Muscle layer of duodenum (tissue), 2 donors: Measurements from ENCODE around the gene TMEM243.
"Not testable (repeated sequence)": the region's sequence is repeated elsewhere in the genome, so short reads cannot be mapped to it uniquely, and the experiment has no call there.

Source experiments
- H3K27ac ChIP-seq: one replicate; pipeline ENCODE4 v1.7.0; 2013; ENCODE audit warnings: mild to moderate bottlenecking, low read length
- H3K27me3 ChIP-seq: one replicate; pipeline ENCODE4 v1.7.0; 2013; ENCODE audit warnings: low read depth, mild to moderate bottlenecking, control low read depth, low read length
- H3K36me3 ChIP-seq, 2 donors: one replicate each; pipeline ENCODE4 v1.7.0; 2013; ENCODE audit warnings: low read length in 2 of 2, control low read depth in 1 of 2, mild to moderate bottlenecking in 1 of 2; ENCODE audit not compliant: insufficient read depth in 2 of 2, control insufficient read depth in 1 of 2
- H3K4me1 ChIP-seq, 2 donors: one replicate each; pipeline ENCODE4 v1.7.0; 2013; ENCODE audit warnings: low read length in 2 of 2, mild to moderate bottlenecking in 2 of 2, control low read depth in 1 of 2, moderate library complexity in 1 of 2; ENCODE audit not compliant: insufficient read depth in 2 of 2, control insufficient read depth in 1 of 2
- H3K4me3 ChIP-seq, 2 donors: one replicate each; pipeline ENCODE4 v1.7.0; 2013; ENCODE audit warnings: low read length in 2 of 2, low read depth in 1 of 2, mild to moderate bottlenecking in 1 of 2
- H3K9me3 ChIP-seq, 2 donors: one replicate each; pipeline ENCODE4 v1.7.0; 2013; ENCODE audit warnings: low read length in 2 of 2, control low read depth in 1 of 2, mild to moderate bottlenecking in 1 of 2; ENCODE audit not compliant: control insufficient read depth in 1 of 2
- donor health status: healthy.

The TMEM243 gene, protein sequence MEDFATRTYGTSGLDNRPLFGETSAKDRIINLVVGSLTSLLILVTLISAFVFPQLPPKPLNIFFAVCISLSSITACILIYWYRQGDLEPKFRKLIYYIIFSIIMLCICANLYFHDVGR

GRCh38 chr7:87219545-87220025 is at the start of gene TMEM243:
Gene TMEM243 (minus strand): TSS chr7:87219732. CDS start chr7:87219503, 229 bp downstream.
- H3K9me3 ChIP-seq, result no peaks in the 10 kb centered on the region
- H3K4me1 ChIP-seq, result peaks cover 6 to 19% of the 10 kb centered on the region in 2 donors
- H3K36me3 ChIP-seq, result no peaks in the 10 kb centered on the region
- peak within 1 kb of the TSS; percentile 90 to 95 for H3K4me3 ChIP-seq
- H3K27me3 ChIP-seq, result no peaks in the 10 kb centered on the region
- peak within 1 kb of the TSS; percentile 87 for H3K27ac ChIP-seq

GRCh38 chr7:87267239-87267900 is 47.8 kb upstream of the TMEM243 start:
- no peaks in the 10 kb centered on the region for H3K4me1 ChIP-seq
- H3K9me3 ChIP-seq, result no peaks in the 10 kb centered on the region
- H3K27ac ChIP-seq, result no peak overlapping the region
- no peak overlapping the region for H3K4me3 ChIP-seq
- no peaks in the 10 kb centered on the region for H3K27me3 ChIP-seq
- H3K36me3 ChIP-seq, result no peaks in the 10 kb centered on the region

DNA sequence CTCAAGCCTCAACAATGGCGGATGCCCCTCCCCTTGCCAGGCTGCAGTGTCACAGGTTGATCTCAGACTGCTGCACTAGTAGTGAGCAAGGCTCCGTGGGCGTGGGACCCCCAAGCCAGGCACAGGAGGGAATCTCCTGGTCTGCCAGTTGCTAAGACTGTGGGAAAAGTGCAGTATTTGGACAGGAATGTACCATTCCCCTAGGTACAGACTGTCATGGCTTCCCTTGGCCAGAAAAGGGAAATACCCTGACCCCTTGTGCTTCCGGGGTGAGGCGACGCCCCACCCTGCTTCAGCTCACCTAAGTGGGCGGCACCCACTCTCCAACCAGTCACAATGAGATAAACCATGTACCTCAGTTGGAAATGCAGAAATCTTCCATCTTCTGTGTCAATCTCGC is 44.0 kb upstream of the TMEM243 start:
- H3K27ac ChIP-seq, result no peak overlapping the region
- H3K4me1 ChIP-seq, result no peaks in the 10 kb centered on the region
- H3K9me3 ChIP-seq, result no peaks in the 10 kb centered on the region
- H3K27me3 ChIP-seq, result no peaks in the 10 kb centered on the region
- no peaks in the 10 kb centered on the region for H3K36me3 ChIP-seq
- no peak overlapping the region for H3K4me3 ChIP-seq

DNA sequence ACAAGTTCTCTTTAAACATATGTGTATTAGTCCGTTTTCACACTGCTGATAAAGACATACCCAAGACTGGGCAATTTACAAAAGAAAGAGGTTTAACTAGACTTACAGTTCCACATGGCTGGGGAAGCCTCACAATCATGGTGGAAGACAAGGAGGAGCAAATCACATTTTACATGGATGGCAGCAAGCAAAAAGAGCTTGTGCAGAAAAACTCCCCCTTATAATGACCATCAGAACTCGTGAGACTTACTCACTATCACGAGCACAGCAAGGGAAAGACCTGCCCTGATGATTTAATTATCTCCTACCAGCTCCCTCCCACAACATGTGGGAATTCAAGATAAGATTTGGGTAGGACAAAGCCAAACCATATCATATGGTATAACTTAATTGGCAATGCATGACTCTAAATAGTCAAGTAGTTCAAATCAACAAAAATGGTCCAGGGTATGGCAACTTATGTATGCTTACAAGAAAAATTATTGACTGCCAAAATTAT is 34.1 kb upstream of the TMEM243 start:
- Histone ChIP-seq H3K27ac (no peak overlapping the region), H3K9me3 (no peaks in the 10 kb centered on the region), H3K36me3 (no peaks in the 10 kb centered on the region), H3K4me3 (no peak overlapping the region), H3K4me1 (no peaks in the 10 kb centered on the region), H3K27me3 (no peaks in the 10 kb centered on the region)

- not testable (repeated sequence) for H3K36me3 ChIP-seq, H3K27me3 ChIP-seq, H3K27ac ChIP-seq, H3K4me1 ChIP-seq, H3K9me3 ChIP-seq, H3K4me3 ChIP-seq
These were observed 26.1 kb upstream of the TMEM243 start for GRCh38 chr7:87245671-87246070.

DNA sequence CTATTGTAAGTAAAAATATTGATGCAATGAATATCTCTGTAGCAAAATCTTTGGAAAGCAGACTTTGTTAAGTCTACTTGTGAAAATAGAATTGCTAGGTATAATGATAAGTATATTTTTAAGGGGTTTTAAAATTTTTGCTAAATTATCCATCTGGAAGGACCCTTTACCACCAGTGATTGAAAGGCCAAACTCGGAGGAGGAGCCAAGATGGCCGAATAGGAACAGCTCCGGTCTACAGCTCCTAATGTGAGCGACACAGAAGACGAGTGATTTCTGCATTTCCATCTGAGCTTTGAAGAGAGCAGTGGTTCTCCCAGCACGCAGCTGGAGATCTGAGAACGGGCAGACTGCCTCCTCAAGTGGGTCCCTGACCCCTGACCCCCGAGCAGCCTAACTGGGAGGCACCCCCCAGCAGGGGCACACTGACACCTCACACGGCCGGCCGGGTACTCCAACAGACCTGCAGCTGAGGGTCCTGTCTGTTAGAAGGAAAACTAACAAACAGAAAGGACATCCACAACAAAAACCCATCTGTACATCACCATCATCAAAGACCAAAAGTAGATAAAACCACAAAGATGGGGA is 19.0 kb upstream of the TMEM243 start:
- not testable (repeated sequence) for H3K27ac ChIP-seq, H3K9me3 ChIP-seq, H3K27me3 ChIP-seq, H3K36me3 ChIP-seq, H3K4me1 ChIP-seq, H3K4me3 ChIP-seq

GRCh38 chr7:87234949-87235348 is 15.4 kb upstream of the TMEM243 start:
- H3K9me3 ChIP-seq, result no peaks in the 10 kb centered on the region
- no peak overlapping the region for H3K27ac ChIP-seq
- H3K36me3 ChIP-seq, result no peaks in the 10 kb centered on the region

GRCh38 chr7:87231711-87232110 is 12.2 kb upstream of the TMEM243 start:
- Histone ChIP-seq H3K36me3 (no peaks in the 10 kb centered on the region), H3K4me3 (no peak overlapping the region), H3K4me1 (peaks cover 0 to 5% of the 10 kb centered on the region in 2 donors), H3K9me3 (no peaks in the 10 kb centered on the region), H3K27me3 (no peaks in the 10 kb centered on the region), H3K27ac (no peak overlapping the region)

More at GRCh38 chr7:87234949-87235348, 15.4 kb upstream of the TMEM243 start:
- H3K4me3 ChIP-seq, result no peak overlapping the region
- no peaks in the 10 kb centered on the region for H3K27me3 ChIP-seq
- H3K4me1 ChIP-seq, result peaks cover 0 to 5% of the 10 kb centered on the region in 2 donors

DNA sequence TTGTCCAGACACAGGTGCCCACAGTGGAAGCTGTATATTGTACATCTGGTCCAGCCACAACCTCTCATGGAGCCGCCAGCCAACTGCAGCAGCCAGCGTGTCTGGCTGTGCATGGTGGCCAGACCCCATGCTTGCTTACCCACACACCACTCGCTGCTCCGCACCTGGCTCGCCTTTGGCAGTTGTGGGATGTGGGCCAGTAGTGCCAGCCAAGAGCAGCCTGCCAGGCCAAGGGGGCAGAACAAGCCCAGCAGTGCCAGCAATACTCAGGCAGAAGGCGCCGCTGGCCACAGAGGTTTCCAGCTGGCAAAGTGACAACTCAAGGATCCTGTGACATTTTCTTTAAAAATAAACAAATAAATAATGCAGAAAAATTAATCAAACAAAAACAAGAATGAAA is 11.7 kb upstream of the TMEM243 start:
- H3K9me3 ChIP-seq, result no peaks in the 10 kb centered on the region
- no peaks in the 10 kb centered on the region for H3K27me3 ChIP-seq
- no peak overlapping the region for H3K4me3 ChIP-seq
- peaks cover 0 to 5% of the 10 kb centered on the region in 2 donors for H3K4me1 ChIP-seq
- no peaks in the 10 kb centered on the region for H3K36me3 ChIP-seq
- H3K27ac ChIP-seq, result no peak overlapping the region

GRCh38 chr7:87226495-87226894 is 7.0 kb upstream of the TMEM243 start:
- Histone ChIP-seq H3K4me3 (no peak overlapping the region), H3K36me3 (no peaks in the 10 kb centered on the region), H3K27me3 (no peaks in the 10 kb centered on the region), H3K4me1 (peaks cover 0 to 4% of the 10 kb centered on the region in 2 donors), H3K9me3 (no peaks in the 10 kb centered on the region), H3K27ac (no peak overlapping the region)

DNA sequence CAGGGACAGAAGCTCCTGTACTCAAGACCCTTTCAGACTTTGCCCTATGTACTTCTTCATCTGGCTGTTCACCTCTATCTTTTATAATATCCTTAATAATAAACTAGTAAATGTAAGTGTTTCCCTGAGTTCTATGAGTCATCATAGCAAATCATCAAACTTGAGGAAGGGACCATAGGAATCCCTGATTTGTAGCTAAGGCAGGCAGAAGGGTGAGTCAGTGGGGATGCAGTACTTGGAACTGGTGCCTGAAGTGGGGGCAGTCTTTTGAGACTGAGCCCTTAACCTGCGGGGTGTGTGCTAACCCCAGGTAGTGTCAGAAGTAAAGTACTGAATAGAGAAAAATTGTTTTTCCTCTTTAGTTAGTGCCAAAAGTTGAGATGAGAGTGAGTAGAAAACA is 6.2 kb upstream of the TMEM243 start:
- H3K27me3 ChIP-seq, result no peaks in the 10 kb centered on the region
- H3K36me3 ChIP-seq, result no peaks in the 10 kb centered on the region
- no peak overlapping the region for H3K27ac ChIP-seq
- no peak overlapping the region for H3K4me3 ChIP-seq
- no peaks in the 10 kb centered on the region for H3K9me3 ChIP-seq
- H3K4me1 ChIP-seq, result peaks cover 0 to 7% of the 10 kb centered on the region in 2 donors
